Upper lobe of left lung (tissue), 4 donors: ENCODE results near the gene ATP10B.
"Not testable (repeated sequence)": the region's sequence is repeated elsewhere in the genome, so short reads cannot be mapped to it uniquely, and the experiment has no call there.

ENCODE experiments used
- CTCF ChIP-seq, 6 experiments: fragments of 450-650 bp in 4 of 6; fragments of 200-600 bp in 2 of 6; sonication (generic) in 2 of 6; IDR thresholded peaks; one replicate each; pipeline ENCODE4 v1.5.1; 2016 to 2019; ENCODE audit warnings: antibody characterized with exemption in 6 of 6
- POLR2A ChIP-seq, 4 donors: fragments of 450-650 bp; IDR thresholded peaks; one replicate each; pipeline ENCODE4 v1.5.1; 2016 to 2017; ENCODE audit warnings: antibody characterized with exemption in 4 of 4, mild to moderate bottlenecking in 2 of 4
- POLR2AphosphoS5 ChIP-seq, 2 donors: sonication (generic); formaldehyde crosslinking; IDR thresholded peaks; one replicate each; pipeline ENCODE4 v1.5.1; 2017; ENCODE audit warnings: antibody characterized with exemption in 2 of 2

GRCh38 chr5:160893180-160893964, 41.4 kb upstream of the ATP10B start:
- TF ChIP-seq POLR2AphosphoS5, CTCF, POLR2A (IDR thresholded peaks at IDR 0.05): not testable (repeated sequence)
